ENCODE results near the gene DCAF4L1. TPM values are rescaled to one million over a fixed set of nuclear protein-coding genes. Genes with fewer than 3 reads are reported as not detected.

The DCAF4L1 gene
- total RNA-seq, 1 experiment from 2014 or later, result 0.36 TPM

- peaks cover 35% of the 10 kb centered on the region for H3K36me3 Mint-ChIP-seq (ENCODE audit: insufficient read depth, unreplicated experiment)
- TF ChIP-seq CTCF (IDR thresholded peaks at IDR 0.05; ENCODE audit: insufficient read depth in 1 of 2, low read depth in 1 of 2, low read length in 1 of 2, severe bottlenecking in 1 of 2, unreplicated experiment in 1 of 2), result no peak
- no peak for DNase-seq
- BruUV-seq (replicated peaks), result TSS peak; percentile 51
- H3K4me3 Mint-ChIP-seq (ENCODE audit: unreplicated experiment), result peak overlapping the region; percentile 99
- peaks cover 21% of the 10 kb centered on the region for H3K4me1 Mint-ChIP-seq (ENCODE audit: low read depth, unreplicated experiment)
- intact Hi-C loops (cut with micrococcal nuclease; ENCODE audit: unreplicated experiment), result no loop called here
- Histone ChIP-seq H3K27me3 (replicated peaks; ENCODE audit: control insufficient read depth, insufficient read depth, low read length) (no peaks in the 10 kb centered on the region), H3K4me1 (peaks cover 12% of the 10 kb centered on the region), H3K9me3 (no peaks in the 10 kb centered on the region), H3K36me3 (ENCODE audit: control insufficient read depth, insufficient read depth, low read length) (no peaks in the 10 kb centered on the region), H3K4me3 (ENCODE audit: low read depth, low read length) (peak overlapping the region; percentile 96)
- POLR2A ChIA-PET, result interaction anchor here (0.6 kb wide), 1 partner anchor 17 kb away, joined by 5 read pairs; no protein-coding TSS in a partner anchor
- peak overlapping the region; percentile 96 for H3K27ac Mint-ChIP-seq (ENCODE audit: unreplicated experiment)
- CTCF ChIA-PET, result interaction anchor here (0.6 kb wide), 1 partner anchor 720 kb away, joined by 7 read pairs; the partner anchor contains the start of gene APBB2
- H3K27me3 Mint-ChIP-seq (ENCODE audit: insufficient read depth, unreplicated experiment), result no peaks in the 10 kb centered on the region
- H3K9me3 Mint-ChIP-seq (ENCODE audit: unreplicated experiment), result no peaks in the 10 kb centered on the region
Observed at GRCh38 chr4:41934514-41934900, 47.0 kb upstream of the DCAF4L1 start.

GRCh38 chr4:41934901-41935651 is 46.5 kb upstream of the DCAF4L1 start, which contains the start of gene TMEM33:
Gene TMEM33 (plus strand): TSS chr4:41935429. CDS start chr4:41935485, 56 bp downstream.
- peaks cover 11% of the 10 kb centered on the region for H3K4me1 ChIP-seq
- no peaks in the 10 kb centered on the region for H3K36me3 ChIP-seq (ENCODE audit: control insufficient read depth, insufficient read depth, low read length)
- H3K4me3 Mint-ChIP-seq (ENCODE audit: unreplicated experiment), result peak within 1 kb of the TSS; percentile 99
- H3K36me3 Mint-ChIP-seq (ENCODE audit: insufficient read depth, unreplicated experiment), result peaks cover 41% of the 10 kb centered on the region
- CTCF ChIA-PET, result interaction anchor here (0.6 kb wide), 1 partner anchor 721 kb away, joined by 7 read pairs; the partner anchor contains the start of gene APBB2
- no peaks in the 10 kb centered on the region for H3K27me3 Mint-ChIP-seq (ENCODE audit: insufficient read depth, unreplicated experiment)
- no peak for TF ChIP-seq CTCF (IDR thresholded peaks at IDR 0.05; ENCODE audit: insufficient read depth in 1 of 2, low read depth in 1 of 2, low read length in 1 of 2, severe bottlenecking in 1 of 2, unreplicated experiment in 1 of 2)
- H3K27me3 ChIP-seq (replicated peaks; ENCODE audit: control insufficient read depth, insufficient read depth, low read length), result no peaks in the 10 kb centered on the region
- intact Hi-C loops (cut with micrococcal nuclease; ENCODE audit: unreplicated experiment), result no loop called here
- H3K4me3 ChIP-seq (ENCODE audit: low read depth, low read length), result peak within 1 kb of the TSS; percentile 96
- BruUV-seq (replicated peaks), result no TSS peak
- no peaks in the 10 kb centered on the region for H3K9me3 Mint-ChIP-seq (ENCODE audit: unreplicated experiment)
- peak within 1 kb of the TSS; percentile 96 for H3K27ac Mint-ChIP-seq (ENCODE audit: unreplicated experiment)
- H3K4me1 Mint-ChIP-seq (ENCODE audit: low read depth, unreplicated experiment), result peaks cover 20% of the 10 kb centered on the region
- H3K9me3 ChIP-seq, result no peaks in the 10 kb centered on the region
- POLR2A ChIA-PET, result interaction anchor here (0.5 to 0.6 kb wide), 2 partner anchors 16 to 694 kb away, joined by 3 to 5 read pairs; no protein-coding TSS in a partner anchor
- DNase-seq, result peak; percentile 89 to 93

DNA sequence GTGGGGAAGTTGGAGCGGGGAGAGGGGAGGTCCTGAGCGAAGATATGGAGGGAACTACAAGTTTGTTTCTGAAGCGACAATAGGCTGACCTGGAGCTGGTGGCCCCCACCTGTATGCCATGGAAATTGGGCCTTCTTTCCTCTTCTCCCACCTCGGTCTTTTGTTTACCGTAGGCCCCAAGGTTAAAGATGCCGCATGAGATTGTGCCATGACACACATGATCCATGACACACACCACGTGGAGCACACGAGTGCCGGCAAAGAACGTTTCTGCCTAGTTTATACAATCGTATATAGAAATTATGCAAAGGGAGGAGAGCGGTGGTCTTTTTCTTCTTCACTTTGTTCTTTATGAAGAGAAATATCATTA is 45.9 kb upstream of the DCAF4L1 start:
- no peak for DNase-seq
- Histone ChIP-seq H3K36me3 (ENCODE audit: control insufficient read depth, insufficient read depth, low read length) (no peaks in the 10 kb centered on the region), H3K27me3 (replicated peaks; ENCODE audit: control insufficient read depth, insufficient read depth, low read length) (no peaks in the 10 kb centered on the region), H3K9me3 (no peaks in the 10 kb centered on the region), H3K4me3 (ENCODE audit: low read depth, low read length) (peak overlapping the region; percentile 96), H3K4me1 (peaks cover 9% of the 10 kb centered on the region)
- peaks cover 47% of the 10 kb centered on the region for H3K36me3 Mint-ChIP-seq (ENCODE audit: insufficient read depth, unreplicated experiment)
- peak overlapping the region; percentile 99 for H3K4me3 Mint-ChIP-seq (ENCODE audit: unreplicated experiment)
- CTCF ChIA-PET, result no interaction called here
- no TSS peak for BruUV-seq (replicated peaks)
- H3K27ac Mint-ChIP-seq (ENCODE audit: unreplicated experiment), result peak overlapping the region; percentile 96
- H3K9me3 Mint-ChIP-seq (ENCODE audit: unreplicated experiment), result no peaks in the 10 kb centered on the region
- POLR2A ChIA-PET, result interaction anchor here (0.5 kb wide), 1 partner anchor 695 kb away, joined by 3 read pairs; no protein-coding TSS in a partner anchor
- no peak for TF ChIP-seq CTCF (IDR thresholded peaks at IDR 0.05; ENCODE audit: insufficient read depth in 1 of 2, low read depth in 1 of 2, low read length in 1 of 2, severe bottlenecking in 1 of 2, unreplicated experiment in 1 of 2)
- intact Hi-C loops (cut with micrococcal nuclease; ENCODE audit: unreplicated experiment), result no loop called here
- H3K4me1 Mint-ChIP-seq (ENCODE audit: low read depth, unreplicated experiment), result peaks cover 14% of the 10 kb centered on the region
- no peaks in the 10 kb centered on the region for H3K27me3 Mint-ChIP-seq (ENCODE audit: insufficient read depth, unreplicated experiment)
